Smooth muscle cell of trachea (primary cell): ENCODE results near the gene ROS1. TPM values are rescaled to one million over a fixed set of nuclear protein-coding genes. Genes with fewer than 3 reads are reported as not detected.

ENCODE experiments used
- total RNA-seq: library from RNA; depleted of rRNA; stranded (reverse); fragments of >200 nt; gene quantifications from 2 replicates; pipeline ENCODE4 v1.2.1, GENCODE V29; 2014

Gene ROS1
- total RNA-seq = not detected in 2 replicates

GRCh38 chr6:117425431-117426153 is at the start of gene ROS1:
Gene ROS1 (minus strand): TSS chr6:117425942. CDS start chr6:117425656, 286 bp downstream.

GRCh38 chr6:117265410-117266256 is 160.1 kb downstream of the ROS1 start, which contains the start of gene VGLL2:
Gene VGLL2 (plus strand): TSS chr6:117265558. CDS start chr6:117265764, 206 bp downstream.

Other genes with a start within 250 kb of the ROS1 start
- gene VGLL2, start 160.4 kb downstream of the ROS1 start, total RNA-seq = not detected in 2 replicates
- 24.3 and 27.6 TPM in 2 replicates for gene DCBLD1, start 56.7 kb upstream of the ROS1 start, total RNA-seq
- gene GOPC, start 176.6 kb upstream of the ROS1 start, total RNA-seq = 32.4 and 39.2 TPM in 2 replicates
- gene NUS1, start 249.5 kb upstream of the ROS1 start, total RNA-seq = 12.1 and 22.8 TPM in 2 replicates